K562 (cell line): ENCODE measurements around the gene KAZN. TPM values are rescaled to one million over a fixed set of nuclear protein-coding genes. Genes with fewer than 3 reads are reported as not detected.

Source experiments
- ATAC-seq: fragments of 200-7000 bp; cut with Tn5 transposase; 3 replicates; pipeline ENCODE4 v1.9.1; 2020; ENCODE audit warnings: moderate library complexity
- BruUV-seq: library from RNA; stranded (reverse); fragments of 400-500 nt; replicated peaks from 2 replicates; lab custom pipeline; 2021; lab: Mats Ljungman, UMichigan
- CTCF ChIA-PET: fragments of 300-600 bp; formaldehyde crosslinking; extraction: SDS; loops from one replicate; lab custom pipeline; 2021; ENCODE audit warnings: low intra/inter-chr PET ratio; lab: Yijun Ruan, JAX
- POLR2A ChIA-PET: fragments of 300-600, 350-650 bp; sonication (Branson Sonifier 250); formaldehyde crosslinking; extraction: SDS; loops from one replicate; lab custom pipeline; 2021; ENCODE audit warnings: antibody characterized with exemption, inconsistent platforms; lab: Yijun Ruan, JAX
- DNase-seq, 4 experiments: peaks; one replicate each; pipeline versions ENCODE4 v3.0.0 to v3.0.0-alpha.2; 2011 to 2018; ENCODE audit warnings: low spot score in 3 of 4, mixed read lengths in 3 of 4; ENCODE audit errors: extremely low read depth in 1 of 4
- FAIRE-seq: peaks from 2 replicates; lab custom pipeline; 2011; peaks lifted over from hg19 to GRCh38; lab: Jason Lieb, UNC
- H2AFZ ChIP-seq: 2 replicates; pipeline ENCODE4 v1.6.0; 2011; ENCODE audit warnings: low read depth, low read length, control low read depth, inconsistent platforms
- H3K27ac ChIP-seq: fragments of 200-600 bp; 3 replicates; pipeline ENCODE4 v1.8.0; 2011; ENCODE audit warnings: low read depth, mild to moderate bottlenecking, control low read depth, inconsistent platforms, low read length, moderate library complexity, mixed read lengths; ENCODE audit errors: extremely low read depth
- H3K27me3 ChIP-seq, 2 experiments: fragments of 300-600 bp in 1 of 2; 2 replicates in 1 of 2; 3 replicates in 1 of 2; pipeline versions ENCODE4 v1.6.0 to v1.8.0; 2011; ENCODE audit warnings: inconsistent platforms in 2 of 2, low read length in 2 of 2, mild to moderate bottlenecking in 1 of 2, mixed read lengths in 1 of 2, moderate library complexity in 1 of 2; ENCODE audit not compliant: control insufficient read depth in 2 of 2, insufficient read depth in 2 of 2
- H3K36me3 ChIP-seq: fragments of 300-600 bp; 3 replicates; pipeline ENCODE4 v1.8.0; 2011; ENCODE audit warnings: mild to moderate bottlenecking, low read length, inconsistent platforms; ENCODE audit not compliant: control insufficient read depth, insufficient read depth
- H3K4me1 ChIP-seq, 2 experiments: fragments of 200-600 bp in 1 of 2; replicated peaks in 1 of 2; 2 replicates in 1 of 2; 3 replicates in 1 of 2; pipeline versions ENCODE4 v1.5.1 to v1.8.0; 2011; ENCODE audit warnings: inconsistent platforms in 2 of 2, low read length in 2 of 2, mild to moderate bottlenecking in 1 of 2, mixed read lengths in 1 of 2, moderate library complexity in 1 of 2; ENCODE audit not compliant: control insufficient read depth in 2 of 2, insufficient read depth in 2 of 2
- H3K4me2 ChIP-seq: 2 replicates; pipeline ENCODE4 v1.6.1; 2011; ENCODE audit warnings: low read length, control low read depth, inconsistent platforms, mixed read lengths; ENCODE audit not compliant: insufficient read depth
- H3K4me3 ChIP-seq: fragments of 200-600 bp; sonication (generic), shearing (Covaris generic); 2 replicates; pipeline ENCODE4 v1.5.1; 2016; ENCODE audit warnings: control low read depth, inconsistent platforms
- H3K79me2 ChIP-seq: fragments of 200-600 bp; 3 replicates; pipeline ENCODE4 v1.8.0; 2011; ENCODE audit warnings: low read length, inconsistent platforms; ENCODE audit not compliant: control insufficient read depth, insufficient read depth
- H3K9ac ChIP-seq, 2 experiments: 2 replicates each; pipeline versions ENCODE4 v1.6.0 to v1.6.1; 2011; ENCODE audit warnings: low read depth in 2 of 2, low read length in 2 of 2, control low read depth in 1 of 2, inconsistent platforms in 1 of 2, mild to moderate bottlenecking in 1 of 2, mixed read lengths in 1 of 2; ENCODE audit not compliant: insufficient read depth in 1 of 2
- H3K9me1 ChIP-seq: one replicate; pipeline ENCODE4 v1.6.0; 2011; ENCODE audit warnings: inconsistent platforms, mild to moderate bottlenecking, low read length, moderate library complexity; ENCODE audit not compliant: control insufficient read depth, insufficient read depth
- H3K9me3 ChIP-seq: replicated peaks from 2 replicates; pipeline ENCODE4 v1.5.1; 2011; ENCODE audit warnings: low read depth, low read length, inconsistent platforms; ENCODE audit not compliant: control insufficient read depth, insufficient read depth
- H4K20me1 ChIP-seq: replicated peaks from 2 replicates; pipeline ENCODE4 v1.6.1; 2011; ENCODE audit warnings: low read length, inconsistent platforms, mixed read lengths; ENCODE audit not compliant: control insufficient read depth, insufficient read depth
- BHLHE40 ChIP-seq: IDR thresholded peaks from 2 replicates; pipeline ENCODE4 v1.6.1; 2011; ENCODE audit warnings: low read length, improper control_type of control experiment
- DNMT1 ChIP-seq: fragments of 450-650 bp; IDR thresholded peaks from 2 replicates; pipeline ENCODE4 v1.6.1; 2016; ENCODE audit warnings: antibody characterized with exemption, mild to moderate bottlenecking
- FOXJ2 ChIP-seq: fragments of 200-800 bp; sonication (Bioruptor generic); IDR thresholded peaks from 2 replicates; pipeline ENCODE4 v1.6.1; 2016; ENCODE audit warnings: missing genetic modification characterization, missing compliant biosample characterization
- MYC ChIP-seq, 2 experiments: fragments of 250-450 bp in 1 of 2; sonication (Bioruptor Pico) in 1 of 2; IDR thresholded peaks; 2 replicates each; pipeline versions ENCODE4 v1.5.1 to v1.6.1; 2012 to 2021; ENCODE audit warnings: low read depth in 2 of 2, borderline replicate concordance in 1 of 2, improper control_type of control experiment in 1 of 2, low read length in 1 of 2, mild to moderate bottlenecking in 1 of 2, moderate library complexity in 1 of 2
- RAD21 ChIP-seq, 2 experiments: fragments of 250-450 bp in 1 of 2; fragments of 450-650 bp in 1 of 2; sonication (Bioruptor Pico) in 1 of 2; formaldehyde crosslinking in 1 of 2; IDR thresholded peaks in 1 of 2; conservative IDR thresholded peaks in 1 of 2; 2 replicates each; pipeline versions ENCODE4 v1.4.0 to v1.8.0; 2020 to 2022; ENCODE audit warnings: mild to moderate bottlenecking in 2 of 2, moderate library complexity in 1 of 2
- RB1 ChIP-seq: fragments of 450-650 bp; IDR thresholded peaks from 2 replicates; pipeline ENCODE4 v1.6.1; 2017; ENCODE audit warnings: low read depth, mild to moderate bottlenecking
- RBM15 ChIP-seq: fragments of 200-400 bp; formaldehyde crosslinking; IDR thresholded peaks from 2 replicates; pipeline ENCODE4 v1.6.1; 2018; ENCODE audit warnings: mild to moderate bottlenecking, low read length, moderate library complexity; ENCODE audit not compliant: insufficient read depth
- ZBTB7A ChIP-seq: IDR thresholded peaks from 2 replicates; pipeline ENCODE4 v1.6.1; 2011; ENCODE audit warnings: low read depth, mild to moderate bottlenecking, low read length, moderate library complexity, borderline replicate concordance; ENCODE audit not compliant: control insufficient read depth
- ZKSCAN3 ChIP-seq: fragments of 250-450 bp; sonication (Bioruptor Pico); IDR thresholded peaks from 2 replicates; pipeline ENCODE4 v1.4.0; 2020
- ZNF175 ChIP-seq: fragments of 200-800 bp; sonication (Bioruptor generic); IDR thresholded peaks from 2 replicates; pipeline ENCODE4 v1.6.1; 2016; ENCODE audit warnings: low read depth, mild to moderate bottlenecking, missing genetic modification characterization, missing compliant biosample characterization
- WGBS: fragments of 100-300 bp; shearing (Covaris generic); methylation state at CpG from one replicate; pipeline ENCODE4 v1.1.6; 2016; ENCODE audit warnings: low coverage, mixed read lengths; ENCODE audit not compliant: insufficient coverage; ENCODE audit errors: missing lambda C conversion rate; 5-methylcytosine and 5-hydroxymethylcytosine counted together
- in situ Hi-C: fragments of 300-500 bp; cut with MboI; formaldehyde crosslinking; loops from 4 replicates; pipeline ENCODE4 v1.15.0; 2018; ENCODE audit warnings: inconsistent platforms, mixed read lengths
- intact Hi-C: fragments of 100-400 bp; cut with micrococcal nuclease; formaldehyde crosslinking; loops from 2 replicates; pipeline ENCODE4 v1.14.2; 2022
- polyA plus RNA-seq, 8 experiments: library from polyadenylated mRNA; depleted of rRNA in 4 of 8; stranded (reverse) in 5 of 8; unstranded in 3 of 8; fragments of >200 nt; fragmentation: Nextera tagmentation in 2 of 8; fragmentation: Illumina TruSeq in 1 of 8; extraction: Ambion mirVana in 2 of 8; extraction: Trizol in 1 of 8; gene quantifications; 2 replicates each; pipeline versions ENCODE4 v1.2.1 to v1.2.3, GENCODE V29; 2011 to 2014; ENCODE audit warnings: inconsistent platforms in 1 of 8, missing spikeins in 1 of 8
- total RNA-seq, 7 experiments: library from RNA; depleted of rRNA in 6 of 7; stranded (reverse); fragments of >200 nt in 6 of 7; fragmentation: Illumina TruSeq in 2 of 7; extraction: Trizol in 2 of 7; gene quantifications; 2 replicates each; pipeline versions ENCODE4 v1.2.1 to v1.2.3, GENCODE V29; 2011 to 2021; ENCODE audit warnings: low replicate concordance in 1 of 7

The KAZN gene
- total and polyA plus RNA-seq, 9 of the 15 experiments (the other 6 are each of a cell fraction or from before 2014, with no cell fraction given), result 2.1 to 21.6 (median 5.4) TPM

DNA sequence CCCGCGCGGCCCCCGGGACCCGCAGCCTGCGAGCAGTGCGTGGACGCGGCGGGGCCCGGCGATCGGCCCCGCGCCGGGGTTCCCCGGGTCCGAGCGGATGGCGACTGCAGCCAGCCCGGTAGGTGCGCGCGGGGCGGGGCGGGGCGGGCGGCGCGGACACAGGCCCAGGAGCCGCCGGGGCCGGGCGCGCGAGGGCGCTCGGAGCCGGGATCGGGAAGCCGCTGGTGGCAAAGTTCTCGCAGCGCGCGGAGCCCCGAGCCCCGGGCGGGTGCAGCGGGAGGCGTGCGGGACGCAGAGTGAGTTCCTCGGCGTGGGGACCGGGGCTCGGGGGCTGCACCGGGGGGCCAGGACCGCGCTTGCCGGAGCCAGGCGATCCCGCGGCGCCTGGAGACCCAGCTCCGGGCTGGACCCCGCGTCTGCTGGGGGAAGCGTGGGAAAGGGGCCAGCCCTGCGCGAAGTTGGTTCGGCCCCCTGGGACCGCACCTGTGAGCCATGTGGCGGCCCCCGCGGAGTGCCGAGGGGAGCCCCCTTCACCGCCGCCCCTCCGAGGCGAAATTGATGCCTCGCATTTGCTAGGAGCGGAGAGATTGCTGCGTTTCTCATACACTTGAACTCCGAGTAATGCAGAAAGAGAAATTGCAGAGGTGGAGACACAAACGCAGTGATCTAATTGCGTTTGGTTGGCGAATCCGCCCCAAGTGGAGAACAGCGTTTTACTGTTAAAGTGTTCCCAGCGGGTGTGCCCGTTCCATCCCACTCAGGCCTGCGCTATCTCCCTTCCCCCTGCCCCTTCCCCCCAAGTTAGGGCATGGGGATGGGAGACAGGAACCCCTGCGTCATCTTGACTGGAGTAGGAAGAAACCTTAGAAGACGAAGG is 326.2 kb downstream of the KAZN start:
- peak; percentile 78 for ATAC-seq
- peak overlapping the region; percentile 59 for H3K4me3 ChIP-seq
- peak overlapping the region; percentile 45 to 91; a peak in 3 of 4 replicates for H3K9ac ChIP-seq
- BruUV-seq, result no TSS peak
- H3K9me3 ChIP-seq, result no peaks in the 10 kb centered on the region
- in situ Hi-C loops (no loop called here), intact Hi-C loops (loop anchor here (5.0 kb wide), 3 partner anchors 48 to 147 kb away; no protein-coding TSS in a partner anchor)
- H3K4me1 ChIP-seq, result peaks cover 29 to 33% of the 10 kb centered on the region in 2 experiments
- 0% methylated on average over 33 of the region's 94 CpGs for WGBS
- no peak for FAIRE-seq
- H3K79me2 ChIP-seq, result peaks cover 37% of the 10 kb centered on the region
- H3K27me3 ChIP-seq, result no peaks in the 10 kb centered on the region; a peak in 1 of 5 replicates
- H4K20me1 ChIP-seq, result peaks cover 25% of the 10 kb centered on the region
- H2AFZ ChIP-seq, result peak overlapping the region; percentile 51
- 0 out of 3 replicates have a peak, but pooled peaks cover 3% of the 10 kb centered on the region for H3K36me3 ChIP-seq
- peak overlapping the region; percentile 1; the same call in 1 of the 3 replicates for H3K27ac ChIP-seq
- CTCF ChIA-PET, result interaction anchor here (0.6 to 1.2 kb wide), 2 partner anchors 102 to 122 kb away, joined by 3 to 4 read pairs; no protein-coding TSS in a partner anchor
- no peaks in the 10 kb centered on the region for H3K9me1 ChIP-seq
- DNase-seq, result peak; percentile 72 to 88 (median 82)
- H3K4me2 ChIP-seq, result peak overlapping the region; percentile 81
- POLR2A ChIA-PET, result interaction anchor here (0.6 kb wide), 2 partner anchors 16 to 96 kb away, joined by 3 to 4 read pairs; no protein-coding TSS in a partner anchor
- TF ChIP-seq FOXJ2 (tag) (no peak), RB1 (peak; percentile 80), RBM15 (no peak), ZBTB7A (peak; percentile 33; the same call in 1 of the 2 replicates), RAD21 (CRISPR knock-in tag; conservative IDR thresholded peaks at IDR 0.05 in 1 of 2, IDR thresholded peaks at IDR 0.05 in 1 of 2) (peak; percentile 39 to 55; a peak in 3 of 4 replicates), ZNF175 (0 out of 2 replicates have a peak, but pooled peaks have one; percentile 8), MYC (IDR thresholded peaks at IDR 0.05; ENCODE audit: low read depth, low read length) (0 out of 2 replicates have a peak, but pooled peaks have one; percentile 6), MYC (CRISPR knock-in tag; IDR thresholded peaks at IDR 0.05; ENCODE audit: borderline replicate concordance, low read depth) (no peak), BHLHE40 (0 out of 2 replicates have a peak, but pooled peaks have one; percentile 5), ZKSCAN3 (CRISPR knock-in tag) (no peak), DNMT1 (no peak)
